Activated T-cell treated with anti-CD3 and anti-CD28 coated beads, Interleukin-2, amount 50 U/mL, for 72 hours (primary cell): ENCODE data around the gene SOX6. TPM values are rescaled to one million over a fixed set of nuclear protein-coding genes. Genes with fewer than 3 reads are reported as not detected.
"Not testable (repeated sequence)": the region's sequence is repeated elsewhere in the genome, so short reads cannot be mapped to it uniquely, and the experiment has no call there.

ENCODE experiments used
- ATAC-seq, 2 donors: fragments of 150-1000 bp; cut with Tn5 transposase; replicated peaks in 1 of 2; 2 replicates each; pipeline ENCODE4 v1.10.0; 2021; ENCODE audit warnings: moderate library complexity in 2 of 2, mild to moderate bottlenecking in 1 of 2
- DNase-seq, 2 donors: peaks; one replicate each; pipeline ENCODE4 v3.0.0; 2021 to 2022; ENCODE audit warnings: mixed read lengths in 1 of 2
- H3K27ac Mint-ChIP-seq: one replicate; pipeline ENCODE4 v1.8.0; 2022; ENCODE audit warnings: mild to moderate bottlenecking, moderate library complexity, mixed read lengths
- H3K27me3 Mint-ChIP-seq: one replicate; pipeline ENCODE4 v1.8.0; 2022; ENCODE audit warnings: low read depth, mixed read lengths
- H3K36me3 Mint-ChIP-seq, 2 donors: one replicate each; pipeline ENCODE4 v1.8.0; 2022; ENCODE audit warnings: mixed read lengths in 2 of 2, mild to moderate bottlenecking in 1 of 2; ENCODE audit not compliant: insufficient read depth in 2 of 2
- H3K4me1 Mint-ChIP-seq: one replicate; pipeline ENCODE4 v1.8.0; 2022; ENCODE audit warnings: low read depth, mixed read lengths
- H3K4me3 Mint-ChIP-seq, 2 donors: one replicate each; pipeline ENCODE4 v1.8.0; 2022; ENCODE audit warnings: mild to moderate bottlenecking in 2 of 2, mixed read lengths in 2 of 2, moderate library complexity in 2 of 2
- H3K9me3 Mint-ChIP-seq, 2 donors: one replicate each; pipeline ENCODE4 v1.8.0; 2022; ENCODE audit warnings: mixed read lengths in 2 of 2
- total RNA-seq, 2 donors: library from RNA; stranded (reverse); gene quantifications; one replicate each; pipeline ENCODE4 v1.2.3, GENCODE V29; 2022

SOX6 gene
- total RNA-seq, 2 donors from 2014 or later = 0.48 TPM; not detected in 1

DNA sequence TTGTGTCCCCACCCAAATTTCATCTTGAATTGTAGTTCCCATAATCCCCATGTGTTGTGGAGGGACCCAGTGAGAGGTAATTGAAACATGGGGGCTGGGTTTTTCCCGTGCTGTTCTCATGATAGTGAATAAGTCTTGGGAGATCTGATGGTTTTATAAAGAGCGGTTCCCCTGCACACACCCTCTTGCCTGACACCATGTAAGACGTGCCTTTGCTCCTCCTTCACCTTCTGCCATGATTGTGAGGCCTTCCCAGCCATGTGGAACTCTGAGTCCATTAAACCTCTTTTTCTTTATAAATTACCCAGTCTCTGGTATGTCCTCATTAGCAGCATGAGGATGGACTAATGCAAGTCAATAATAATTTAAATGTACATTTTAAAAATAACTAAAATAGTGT lies 289.1 kb downstream of the SOX6 start:
- not testable (repeated sequence) for DNase-seq, H3K27ac Mint-ChIP-seq, H3K9me3 Mint-ChIP-seq, H3K4me3 Mint-ChIP-seq, H3K36me3 Mint-ChIP-seq, H3K27me3 Mint-ChIP-seq, ATAC-seq, H3K4me1 Mint-ChIP-seq

DNA sequence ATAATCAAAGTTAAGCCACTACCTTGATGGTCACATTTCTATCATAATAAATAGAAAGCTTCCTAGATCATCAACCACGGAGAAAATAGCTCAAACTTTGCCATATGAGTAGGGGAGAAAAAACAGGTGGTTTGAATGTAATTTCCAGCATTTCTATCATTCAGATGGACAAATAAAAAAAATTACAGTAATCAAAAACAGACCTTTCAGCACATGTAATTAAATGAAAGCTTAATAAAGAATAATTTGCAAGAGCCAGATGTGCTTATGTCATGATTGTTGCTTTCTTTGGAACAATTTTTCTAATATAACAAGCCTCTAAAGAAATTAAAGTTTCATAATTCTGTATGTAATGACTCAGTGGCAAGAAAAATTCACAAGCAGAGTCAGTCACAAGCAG lies 297.0 kb downstream of the SOX6 start:
- H3K27ac Mint-ChIP-seq = no peak overlapping the region
- H3K9me3 Mint-ChIP-seq = peaks cover 0 to 5% of the 10 kb centered on the region in 2 donors
- H3K36me3 Mint-ChIP-seq = peaks cover 0 to 1% of the 10 kb centered on the region in 2 donors
- DNase-seq (no peak), ATAC-seq (no peak)
- no peaks in the 10 kb centered on the region for H3K27me3 Mint-ChIP-seq
- no peaks in the 10 kb centered on the region for H3K4me1 Mint-ChIP-seq
- H3K4me3 Mint-ChIP-seq = no peak overlapping the region

DNA sequence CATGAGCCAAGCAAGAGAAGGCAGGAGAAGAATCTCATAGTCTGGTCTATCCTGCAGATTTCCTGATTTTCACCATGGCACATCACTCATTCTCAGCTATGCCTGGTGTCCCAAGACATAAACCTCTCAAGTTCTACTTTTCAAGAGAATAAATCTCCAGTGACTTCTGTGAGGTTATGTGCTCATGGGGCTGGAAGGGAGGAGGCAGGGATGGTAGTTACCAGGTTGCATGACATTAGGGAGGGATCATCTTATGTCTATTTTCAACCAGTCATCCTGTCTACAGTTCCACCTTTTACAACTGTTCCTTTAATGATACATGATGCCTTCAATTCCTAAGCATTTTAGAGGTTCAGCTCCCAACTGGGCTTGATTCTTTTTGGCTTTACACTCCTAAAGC lies 297.7 kb downstream of the SOX6 start:
- Mint-ChIP-seq H3K27me3 (no peaks in the 10 kb centered on the region), H3K36me3 (peaks cover 0 to 1% of the 10 kb centered on the region in 2 donors), H3K4me3 (no peak overlapping the region), H3K4me1 (no peaks in the 10 kb centered on the region), H3K9me3 (peaks cover 0 to 5% of the 10 kb centered on the region in 2 donors), H3K27ac (no peak overlapping the region)
- DNase-seq = no peak
- no peak for ATAC-seq

DNA sequence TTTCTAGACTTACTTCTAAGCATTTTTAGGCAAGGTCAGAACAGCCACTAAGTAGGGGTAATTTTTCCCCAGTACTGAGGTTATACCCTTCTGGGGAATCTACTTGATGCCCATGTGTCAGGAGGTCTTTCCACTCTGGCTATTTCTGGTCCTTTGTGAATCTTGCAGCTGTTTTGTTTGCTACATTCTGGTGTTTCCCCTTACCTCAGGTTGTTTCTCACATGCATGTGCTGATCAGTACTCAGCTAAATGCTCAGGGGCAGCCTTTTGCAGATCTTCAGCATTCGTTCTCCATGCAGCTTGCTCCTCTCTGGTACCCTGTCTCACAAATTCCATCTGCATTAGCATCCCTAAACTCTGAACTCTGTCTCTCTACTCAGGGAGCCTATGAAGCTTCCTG lies 303.6 kb downstream of the SOX6 start:
- no peak overlapping the region for H3K27ac Mint-ChIP-seq
- no peaks in the 10 kb centered on the region for H3K27me3 Mint-ChIP-seq
- H3K4me1 Mint-ChIP-seq = no peaks in the 10 kb centered on the region
- peaks cover 0 to 1% of the 10 kb centered on the region in 2 donors for H3K36me3 Mint-ChIP-seq
- H3K4me3 Mint-ChIP-seq = no peak overlapping the region
- no peak for ATAC-seq
- no peak for DNase-seq
- peaks cover 0 to 3% of the 10 kb centered on the region in 2 donors for H3K9me3 Mint-ChIP-seq

DNA sequence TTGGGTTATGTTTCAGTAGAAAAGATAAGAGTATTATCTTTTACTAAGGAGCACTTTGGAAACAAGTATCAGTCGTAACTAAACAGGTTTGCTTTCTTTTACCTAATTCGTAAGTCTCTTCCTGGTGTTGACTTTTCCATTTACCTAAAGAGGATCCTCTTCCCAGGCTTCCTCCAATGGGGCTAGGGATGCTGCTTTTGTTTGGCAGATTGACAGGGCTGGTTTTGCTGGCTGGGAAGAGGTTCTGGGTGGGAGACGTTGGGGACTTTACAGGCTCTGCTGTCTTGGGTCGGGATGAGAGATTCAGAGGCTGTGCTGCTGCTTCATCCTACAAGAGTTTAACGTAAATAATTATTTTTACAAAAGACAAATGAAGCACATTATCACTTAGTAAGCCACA lies 306.7 kb downstream of the SOX6 start:
- no peak overlapping the region for H3K27ac Mint-ChIP-seq
- H3K36me3 Mint-ChIP-seq = no peaks in the 10 kb centered on the region
- no peaks in the 10 kb centered on the region for H3K4me1 Mint-ChIP-seq
- ATAC-seq (no peak), DNase-seq (no peak)
- H3K27me3 Mint-ChIP-seq = no peaks in the 10 kb centered on the region
- H3K9me3 Mint-ChIP-seq = peaks cover 0 to 2% of the 10 kb centered on the region in 2 donors
- no peak overlapping the region for H3K4me3 Mint-ChIP-seq

DNA sequence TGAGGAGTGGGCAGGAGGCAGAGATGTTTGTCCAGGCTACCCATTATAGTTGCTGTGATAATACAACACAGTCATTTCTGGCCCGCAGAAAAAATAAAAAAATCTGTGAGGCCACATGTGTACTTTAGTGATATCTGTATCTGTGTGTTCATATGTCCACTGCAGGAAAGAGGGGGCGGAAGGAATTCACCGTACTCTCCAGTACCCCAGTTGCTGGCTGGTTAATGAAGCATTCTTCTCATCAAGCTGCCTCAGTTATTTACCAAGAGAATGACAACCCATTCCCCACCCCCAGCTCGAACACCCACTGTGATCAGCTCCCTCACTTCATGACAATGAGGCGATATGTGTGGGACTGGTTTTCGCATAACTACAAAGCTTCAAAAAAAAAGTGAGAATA lies 309.3 kb downstream of the SOX6 start:
- no peak overlapping the region for H3K27ac Mint-ChIP-seq

DNA sequence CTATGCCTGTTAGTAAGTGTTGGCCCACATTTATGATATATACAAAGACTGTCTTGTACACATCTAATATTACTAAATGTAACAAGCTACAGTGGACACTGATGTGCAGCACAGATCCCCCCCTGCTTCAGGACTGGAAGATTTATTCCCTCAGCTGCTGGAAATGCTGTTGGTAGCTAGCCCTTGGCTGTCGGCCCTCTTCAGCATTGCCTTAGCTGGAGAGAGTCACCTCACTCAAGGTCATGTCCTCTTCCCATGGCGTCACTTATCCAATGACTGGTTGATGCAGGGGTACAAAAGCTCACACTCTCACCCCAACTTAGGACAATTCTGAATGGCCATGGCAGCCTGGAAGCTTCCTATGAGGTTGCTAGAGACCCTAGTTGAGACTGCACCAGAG lies 312.7 kb downstream of the SOX6 start:
- Mint-ChIP-seq H3K36me3 (no peaks in the 10 kb centered on the region), H3K27me3 (no peaks in the 10 kb centered on the region), H3K27ac (no peak overlapping the region), H3K9me3 (peaks cover 0 to 1% of the 10 kb centered on the region in 2 donors), H3K4me1 (no peaks in the 10 kb centered on the region), H3K4me3 (no peak overlapping the region)
- no peak for ATAC-seq
- no peak for DNase-seq

More for the DNA sequence above, 309.3 kb downstream of the SOX6 start:
- Mint-ChIP-seq H3K4me1 (no peaks in the 10 kb centered on the region), H3K4me3 (no peak overlapping the region), H3K9me3 (peaks cover 0 to 1% of the 10 kb centered on the region in 2 donors), H3K36me3 (no peaks in the 10 kb centered on the region), H3K27me3 (no peaks in the 10 kb centered on the region)
- DNase-seq = no peak
- ATAC-seq = no peak

DNA sequence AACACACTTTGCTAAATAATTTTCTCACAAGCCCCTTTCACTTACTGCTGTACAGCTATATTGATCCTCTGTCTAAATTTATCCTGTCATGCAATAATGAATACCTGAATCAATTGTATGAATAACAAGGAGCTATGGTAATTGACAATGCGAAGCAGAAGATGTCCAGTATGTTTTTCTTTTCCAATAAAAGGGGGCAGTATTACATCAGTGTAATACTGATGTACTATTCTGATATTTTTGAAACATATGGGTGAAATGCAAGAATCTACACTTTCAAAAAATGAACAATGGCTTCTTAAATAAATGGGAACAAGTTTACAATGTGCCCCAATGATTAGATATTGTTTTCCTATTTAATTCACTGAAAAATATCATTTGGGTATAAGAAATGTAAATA lies 315.1 kb downstream of the SOX6 start:
- no peak overlapping the region for H3K4me3 Mint-ChIP-seq
- no peaks in the 10 kb centered on the region for H3K27me3 Mint-ChIP-seq
- no peaks in the 10 kb centered on the region for H3K36me3 Mint-ChIP-seq
- ATAC-seq = no peak
- H3K9me3 Mint-ChIP-seq = peaks cover 0 to 3% of the 10 kb centered on the region in 2 donors
- no peak overlapping the region for H3K27ac Mint-ChIP-seq
- no peak for DNase-seq
- no peaks in the 10 kb centered on the region for H3K4me1 Mint-ChIP-seq

DNA sequence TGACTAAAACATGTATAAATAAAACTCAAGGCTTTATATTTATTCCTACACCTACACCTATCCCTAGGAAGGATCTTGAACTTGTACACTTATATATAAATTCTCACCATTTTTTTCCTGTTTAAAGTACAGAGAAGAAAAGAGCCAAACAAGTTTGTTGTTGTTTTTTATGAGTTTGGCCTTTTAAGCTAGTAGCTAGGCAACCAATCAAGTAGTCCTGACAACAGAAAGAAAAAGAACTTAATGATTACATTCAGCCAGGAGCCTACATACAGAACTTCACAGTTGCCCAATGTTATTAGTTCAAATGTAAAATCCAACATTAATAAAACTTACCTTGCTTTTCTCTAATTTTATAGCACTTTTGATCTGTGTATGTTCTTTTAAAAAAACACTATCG lies 316.2 kb downstream of the SOX6 start:
- H3K27ac Mint-ChIP-seq = no peak overlapping the region
- DNase-seq (no peak), ATAC-seq (no peak)
- H3K27me3 Mint-ChIP-seq = no peaks in the 10 kb centered on the region
- H3K36me3 Mint-ChIP-seq = no peaks in the 10 kb centered on the region
- no peak overlapping the region for H3K4me3 Mint-ChIP-seq
- H3K9me3 Mint-ChIP-seq = peaks cover 0 to 3% of the 10 kb centered on the region in 2 donors
- no peaks in the 10 kb centered on the region for H3K4me1 Mint-ChIP-seq

DNA sequence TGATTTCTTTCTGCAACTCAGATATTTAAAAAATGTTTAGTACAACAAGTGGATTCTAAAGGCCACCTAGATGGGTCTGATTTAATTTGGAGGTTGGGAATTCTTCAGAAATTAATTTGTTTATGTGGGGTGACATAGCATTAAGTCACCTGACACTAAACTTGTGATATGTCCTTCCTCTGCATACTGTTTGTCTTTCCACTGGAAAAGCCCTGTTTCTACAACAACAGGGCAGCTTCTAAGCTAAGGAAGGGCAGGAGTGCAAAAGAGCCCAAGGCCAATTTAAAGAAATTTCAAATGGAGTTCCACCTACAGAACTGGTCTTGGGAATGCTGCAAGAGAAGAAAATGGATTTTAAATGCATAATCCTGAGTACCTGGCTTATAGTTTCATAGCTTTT lies 319.2 kb downstream of the SOX6 start:
- Mint-ChIP-seq H3K36me3 (no peaks in the 10 kb centered on the region), H3K9me3 (peaks cover 0 to 3% of the 10 kb centered on the region in 2 donors), H3K4me1 (no peaks in the 10 kb centered on the region), H3K27me3 (no peaks in the 10 kb centered on the region), H3K4me3 (no peak overlapping the region), H3K27ac (no peak overlapping the region)
- ATAC-seq (no peak), DNase-seq (no peak)

DNA sequence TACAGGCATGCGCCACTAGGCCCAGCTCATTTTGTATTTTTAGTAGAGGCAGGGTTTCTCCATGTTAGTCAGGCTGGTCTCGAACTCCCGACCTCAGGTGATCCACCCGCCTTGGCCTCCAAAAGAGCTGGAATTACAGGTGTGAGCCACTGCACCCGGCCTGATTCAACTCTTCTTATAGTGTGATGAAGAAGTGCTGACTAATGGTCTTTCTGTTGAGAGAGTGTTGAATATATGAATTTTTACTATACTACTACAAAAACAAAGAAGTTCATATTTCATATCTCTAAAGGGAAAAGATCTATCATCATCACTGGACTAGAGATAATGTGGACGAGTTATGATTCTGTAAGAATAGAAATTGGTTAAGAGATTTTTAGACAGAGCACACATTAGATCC lies 320.1 kb downstream of the SOX6 start:
- H3K27ac Mint-ChIP-seq = no peak overlapping the region
- ATAC-seq (no peak), DNase-seq (no peak)
- no peaks in the 10 kb centered on the region for H3K27me3 Mint-ChIP-seq
- peaks cover 0 to 3% of the 10 kb centered on the region in 2 donors for H3K9me3 Mint-ChIP-seq
- no peak overlapping the region for H3K4me3 Mint-ChIP-seq
- H3K36me3 Mint-ChIP-seq = no peaks in the 10 kb centered on the region
- H3K4me1 Mint-ChIP-seq = no peaks in the 10 kb centered on the region

DNA sequence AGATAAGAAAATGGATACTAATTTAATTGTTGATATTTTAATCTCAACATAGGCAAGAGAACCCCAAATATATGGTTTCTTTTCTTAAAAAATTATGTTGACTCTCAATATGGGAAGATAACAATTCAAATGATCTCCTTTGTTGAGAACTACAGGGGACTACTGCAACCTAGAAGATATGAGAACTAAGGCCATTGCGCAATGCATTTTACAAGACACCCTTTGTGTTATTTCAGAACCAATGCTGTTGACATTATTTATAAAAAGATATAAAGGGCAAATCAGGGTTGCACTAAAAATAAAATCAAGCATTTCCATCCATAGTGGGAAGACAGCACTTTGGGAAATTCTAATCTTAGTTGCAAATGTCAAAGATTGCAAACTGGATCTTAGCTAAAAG lies 322.3 kb downstream of the SOX6 start:
- DNase-seq (no peak), ATAC-seq (no peak)
- Mint-ChIP-seq H3K27me3 (no peaks in the 10 kb centered on the region), H3K27ac (no peak overlapping the region), H3K36me3 (no peaks in the 10 kb centered on the region), H3K9me3 (peaks cover 0 to 3% of the 10 kb centered on the region in 2 donors), H3K4me1 (no peaks in the 10 kb centered on the region), H3K4me3 (no peak overlapping the region)

DNA sequence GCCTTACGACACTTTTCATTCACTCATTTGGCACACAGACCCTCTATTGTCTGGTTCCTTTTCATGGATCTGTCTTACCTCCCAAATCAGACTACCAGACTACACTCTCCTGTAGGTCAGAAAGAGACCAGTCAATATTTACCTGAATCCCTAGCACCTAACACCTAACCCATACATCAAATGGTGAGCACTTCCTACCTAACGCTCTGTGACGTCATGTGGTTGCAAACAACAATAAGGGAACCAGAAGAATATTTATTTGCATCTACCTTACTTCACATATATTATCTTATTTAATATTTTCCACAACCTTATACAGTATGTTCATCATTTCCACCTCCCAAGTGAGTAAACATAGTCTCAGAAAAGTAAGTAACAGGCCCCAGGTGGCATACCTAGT lies 323.4 kb downstream of the SOX6 start:
- peaks cover 0 to 3% of the 10 kb centered on the region in 2 donors for H3K9me3 Mint-ChIP-seq

DNA sequence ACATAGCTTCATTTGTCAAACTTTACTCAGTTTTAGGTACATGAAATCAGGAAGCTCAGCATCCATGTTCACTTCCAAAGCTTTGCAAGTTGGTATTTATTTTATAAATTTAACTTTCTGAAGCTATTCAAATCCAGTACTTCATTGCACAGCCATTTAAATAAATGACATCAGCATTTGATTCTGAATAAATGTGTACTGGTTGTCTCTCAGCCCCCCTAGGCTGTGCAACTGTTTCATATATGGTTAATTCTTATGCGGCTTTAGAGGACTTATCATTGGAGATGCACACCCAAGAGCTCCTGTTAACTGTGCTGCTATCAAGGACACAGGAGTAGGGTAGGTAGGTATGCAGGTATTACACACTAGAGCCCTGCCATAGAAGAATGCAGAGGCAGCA lies 325.1 kb downstream of the SOX6 start:
- Mint-ChIP-seq H3K27me3 (no peaks in the 10 kb centered on the region), H3K4me1 (no peaks in the 10 kb centered on the region), H3K27ac (no peak overlapping the region), H3K9me3 (peaks cover 1 to 2% of the 10 kb centered on the region in 2 donors), H3K36me3 (no peaks in the 10 kb centered on the region), H3K4me3 (no peak overlapping the region)
- ATAC-seq = no peak
- DNase-seq = no peak

More for the DNA sequence above, 323.4 kb downstream of the SOX6 start:
- Mint-ChIP-seq H3K27me3 (no peaks in the 10 kb centered on the region), H3K36me3 (no peaks in the 10 kb centered on the region), H3K4me1 (no peaks in the 10 kb centered on the region), H3K27ac (no peak overlapping the region), H3K4me3 (no peak overlapping the region)
- DNase-seq (no peak), ATAC-seq (no peak)
